K562 (cell line): ENCODE measurements around the gene PCID2. TPM values are rescaled to one million over a fixed set of nuclear protein-coding genes. Genes with fewer than 3 reads are reported as not detected.

Source experiments
- BCLAF1 ChIP-seq, 2 experiments: fragments of 450-650 bp in 1 of 2; IDR thresholded peaks; 2 replicates each; pipeline ENCODE4 v1.6.1; 2011 to 2017; ENCODE audit warnings: low read depth in 2 of 2, antibody characterized with exemption in 1 of 2, borderline replicate concordance in 1 of 2, low read length in 1 of 2, mild to moderate bottlenecking in 1 of 2, mixed read lengths in 1 of 2; ENCODE audit not compliant: control insufficient read depth in 1 of 2
- BCOR ChIP-seq: fragments of 450-650 bp; IDR thresholded peaks from 2 replicates; pipeline ENCODE4 v1.6.1; 2016
- CCAR2 ChIP-seq: fragments of 200-400 bp; formaldehyde crosslinking; IDR thresholded peaks from 2 replicates; pipeline ENCODE4 v1.6.1; 2017; ENCODE audit warnings: mild to moderate bottlenecking, low read depth, low read length
- CEBPZ ChIP-seq: fragments of 150-350 bp; IDR thresholded peaks from 2 replicates; pipeline ENCODE4 v1.6.1; 2014; ENCODE audit warnings: low read depth, mild to moderate bottlenecking, low read length, borderline replicate concordance
- ERF ChIP-seq: fragments of 450-650 bp; formaldehyde crosslinking; IDR thresholded peaks from 2 replicates; pipeline ENCODE4 v1.4.0; 2020; ENCODE audit warnings: mild to moderate bottlenecking, mixed read lengths
- GTF2A2 ChIP-seq: IDR thresholded peaks from 2 replicates; pipeline ENCODE4 v1.6.1; 2016; ENCODE audit warnings: mild to moderate bottlenecking, missing genetic modification characterization, missing compliant biosample characterization
- MCM3 ChIP-seq: fragments of 450-650 bp; IDR thresholded peaks from 2 replicates; pipeline ENCODE4 v1.6.1; 2016
- NFIC ChIP-seq: fragments of 450-650 bp; IDR thresholded peaks from 2 replicates; pipeline ENCODE4 v1.6.1; 2017; ENCODE audit warnings: mild to moderate bottlenecking, inconsistent platforms
- PATZ1 ChIP-seq: fragments of 250-450 bp; sonication (Bioruptor Pico); IDR thresholded peaks from 2 replicates; pipeline ENCODE4 v1.5.0; 2020; ENCODE audit warnings: mild to moderate bottlenecking, borderline replicate concordance
- PTTG1 ChIP-seq: fragments of 450-650 bp; IDR thresholded peaks from 2 replicates; pipeline ENCODE4 v1.6.1; 2016; ENCODE audit warnings: low read depth, mild to moderate bottlenecking, missing genetic modification characterization, missing compliant biosample characterization
- RAD51 ChIP-seq: fragments of 450-650 bp; IDR thresholded peaks from 2 replicates; pipeline ENCODE4 v1.7.1; 2016; ENCODE audit warnings: low read depth, mild to moderate bottlenecking, borderline replicate concordance
- RNF2 ChIP-seq: sonication (generic); IDR thresholded peaks from 2 replicates; pipeline ENCODE4 v1.6.1; 2016
- SP2 ChIP-seq: IDR thresholded peaks from 2 replicates; pipeline ENCODE4 v1.6.1; 2011; ENCODE audit warnings: mild to moderate bottlenecking, low read depth, low read length, moderate library complexity; ENCODE audit not compliant: poor library complexity, severe bottlenecking; ENCODE audit errors: extremely low read depth
- TEAD4 ChIP-seq, 2 experiments: sonication (generic) in 1 of 2; formaldehyde crosslinking in 1 of 2; IDR thresholded peaks; 2 replicates each; pipeline versions ENCODE4 v1.6.1 to v1.8.0; 2012 to 2022; ENCODE audit warnings: borderline replicate concordance in 1 of 2, inconsistent platforms in 1 of 2, low read length in 1 of 2, mild to moderate bottlenecking in 1 of 2, missing genetic modification reagents in 1 of 2
- ZNF197 ChIP-seq: fragments of 200-800 bp; sonication (Bioruptor generic); IDR thresholded peaks from 2 replicates; pipeline ENCODE4 v1.6.1; 2016; ENCODE audit warnings: low read depth, missing genetic modification characterization, missing compliant biosample characterization
- ZNF23 ChIP-seq: fragments of 250-450 bp; sonication (Bioruptor Pico); IDR thresholded peaks from 2 replicates; pipeline ENCODE4 v1.4.0; 2020; ENCODE audit warnings: mild to moderate bottlenecking
- ZNF449 ChIP-seq: fragments of 250-450 bp; sonication (Bioruptor Pico); IDR thresholded peaks from 2 replicates; pipeline ENCODE4 v1.8.0; 2022; ENCODE audit warnings: moderate library complexity, mild to moderate bottlenecking, inconsistent platforms
- ZNF551 ChIP-seq: fragments of 250-450 bp; sonication (Bioruptor Pico); IDR thresholded peaks from 2 replicates; pipeline ENCODE4 v1.5.0; 2021; ENCODE audit warnings: mild to moderate bottlenecking, moderate library complexity
- ZNF830 ChIP-seq: fragments of 250-450 bp; sonication (Bioruptor Pico); IDR thresholded peaks from 2 replicates; pipeline ENCODE4 v1.5.0; 2021; ENCODE audit warnings: mild to moderate bottlenecking
- polyA plus RNA-seq, 8 experiments: library from polyadenylated mRNA; depleted of rRNA in 4 of 8; stranded (reverse) in 5 of 8; unstranded in 3 of 8; fragments of >200 nt; fragmentation: Nextera tagmentation in 2 of 8; fragmentation: Illumina TruSeq in 1 of 8; extraction: Ambion mirVana in 2 of 8; extraction: Trizol in 1 of 8; gene quantifications; 2 replicates each; pipeline versions ENCODE4 v1.2.1 to v1.2.3, GENCODE V29; 2011 to 2014; ENCODE audit warnings: inconsistent platforms in 1 of 8, missing spikeins in 1 of 8
- total RNA-seq, 7 experiments: library from RNA; depleted of rRNA in 6 of 7; stranded (reverse); fragments of >200 nt in 6 of 7; fragmentation: Illumina TruSeq in 2 of 7; extraction: Trizol in 2 of 7; gene quantifications; 2 replicates each; pipeline versions ENCODE4 v1.2.1 to v1.2.3, GENCODE V29; 2011 to 2021; ENCODE audit warnings: low replicate concordance in 1 of 7

Gene PCID2
- total and polyA plus RNA-seq, 9 of the 15 experiments (the other 6 are each of a cell fraction or from before 2014, with no cell fraction given), result 39.6 to 117 (median 59.6) TPM

DNA sequence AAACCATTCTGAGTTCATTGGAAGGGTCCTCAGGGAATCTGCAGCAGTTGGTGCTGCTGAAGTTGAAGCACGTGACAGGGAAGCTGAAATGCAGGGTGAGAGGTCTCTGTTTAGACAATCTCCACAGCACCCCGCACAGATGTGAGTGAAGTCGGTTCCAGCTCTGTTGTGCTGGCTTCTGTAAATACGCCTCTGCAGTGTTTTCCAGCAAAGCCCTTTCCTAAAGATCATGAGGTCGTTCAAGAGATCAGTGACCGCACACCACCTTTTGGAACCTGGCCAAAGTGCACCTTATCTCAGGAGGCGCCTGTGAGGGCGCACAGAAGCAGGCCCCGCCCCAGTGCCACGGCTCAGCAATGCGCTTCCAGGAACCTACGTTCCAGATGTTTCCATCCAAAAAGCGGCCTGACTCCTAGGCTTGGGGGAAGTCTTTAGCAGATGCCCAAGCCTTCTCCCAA, 11.7 kb upstream of the PCID2 start (continued):
- no peak for TF ChIP-seq BCLAF1 (IDR thresholded peaks at IDR 0.05; ENCODE audit: borderline replicate concordance in 1 of 2, control insufficient read depth in 1 of 2, low read depth in 2 of 2, low read length in 1 of 2)
- TF ChIP-seq SP2, result no peak
- TF ChIP-seq PTTG1 (tag), result no peak
- TF ChIP-seq BCOR, result peak; percentile 35; the same call in 1 of the 2 replicates
- no peak for TF ChIP-seq GTF2A2 (tag)
- TF ChIP-seq MCM3, result no peak
- TF ChIP-seq NFIC, result peak; percentile 98
- no peak for TF ChIP-seq ZNF197 (CRISPR knock-in tag)
- TF ChIP-seq ZNF551 (CRISPR knock-in tag), result no peak
- TF ChIP-seq CCAR2, result no peak
- TF ChIP-seq RNF2, result peak; percentile 55; the same call in 1 of the 2 replicates
- no peak for TF ChIP-seq CEBPZ
- peak; percentile 81 for TF ChIP-seq TEAD4 (IDR thresholded peaks at IDR 0.05; ENCODE audit: low read length)
- no peak for TF ChIP-seq TEAD4 (CRISPR knock-in tag; IDR thresholded peaks at IDR 0.05; ENCODE audit: borderline replicate concordance)
- peak; percentile 68; the same call in 1 of the 2 replicates for TF ChIP-seq RAD51
- no peak for TF ChIP-seq ZNF23 (CRISPR knock-in tag)
- TF ChIP-seq ZNF830 (CRISPR knock-in tag), result no peak
- TF ChIP-seq PATZ1 (CRISPR knock-in tag), result no peak
- no peak for TF ChIP-seq ZNF449
- no peak for TF ChIP-seq ERF (CRISPR knock-in tag)
